Liver (tissue), 9 donors: Measurements from ENCODE around the gene U2AF2. TPM values are rescaled to one million over a fixed set of nuclear protein-coding genes. Genes with fewer than 3 reads are reported as not detected.

ENCODE experiments used
- DNase-seq: peaks from one replicate; pipeline ENCODE4 v3.0.0-alpha.2; 2017; ENCODE audit warnings: low spot score
- H3K27ac ChIP-seq, 2 donors: one replicate each; pipeline ENCODE4 v1.7.0; 2013; ENCODE audit warnings: inconsistent platforms in 2 of 2, low read length in 2 of 2, control low read depth in 1 of 2, low read depth in 1 of 2, mild to moderate bottlenecking in 1 of 2
- H3K27me3 ChIP-seq, 4 donors: one replicate each; pipeline versions ENCODE4 v1.6.1 to v1.7.0; 2013; ENCODE audit warnings: low read length in 3 of 4, inconsistent platforms in 1 of 4, mild to moderate bottlenecking in 1 of 4, moderate library complexity in 1 of 4; ENCODE audit not compliant: control insufficient read depth in 4 of 4, insufficient read depth in 4 of 4
- H3K36me3 ChIP-seq, 4 donors: one replicate each; pipeline versions ENCODE4 v1.6.1 to v1.7.0; 2013; ENCODE audit warnings: low read length in 3 of 4, mild to moderate bottlenecking in 3 of 4, low read depth in 1 of 4, moderate library complexity in 1 of 4; ENCODE audit not compliant: control insufficient read depth in 4 of 4, insufficient read depth in 3 of 4
- H3K4me1 ChIP-seq, 4 donors: one replicate each; pipeline versions ENCODE4 v1.6.1 to v1.7.0; 2013; ENCODE audit warnings: low read length in 3 of 4, mild to moderate bottlenecking in 3 of 4, moderate library complexity in 1 of 4; ENCODE audit not compliant: control insufficient read depth in 4 of 4, insufficient read depth in 4 of 4
- H3K4me3 ChIP-seq, 3 donors: one replicate each; pipeline versions ENCODE4 v1.6.1 to v1.7.0; 2013; ENCODE audit warnings: low read length in 3 of 3, control low read depth in 1 of 3, low read depth in 1 of 3, mild to moderate bottlenecking in 1 of 3
- H3K9ac ChIP-seq, 2 donors: one replicate each; pipeline ENCODE4 v1.7.0; 2013; ENCODE audit warnings: low read length in 2 of 2, mild to moderate bottlenecking in 2 of 2, moderate library complexity in 2 of 2, control low read depth in 1 of 2, low read depth in 1 of 2
- H3K9me3 ChIP-seq, 4 donors: one replicate each; pipeline versions ENCODE4 v1.6.1 to v1.7.0; 2013; ENCODE audit warnings: low read length in 3 of 4; ENCODE audit not compliant: control insufficient read depth in 4 of 4
- ATF3 ChIP-seq: IDR thresholded peaks from 2 replicates; pipeline ENCODE4 v1.6.1; 2016; ENCODE audit warnings: antibody characterized with exemption
- EGR1 ChIP-seq, 2 donors: IDR thresholded peaks; 2 replicates each; pipeline ENCODE4 v1.6.1; 2016 to 2018; ENCODE audit warnings: antibody characterized with exemption in 2 of 2, low read depth in 2 of 2
- FOXA1 ChIP-seq: IDR thresholded peaks from 2 replicates; pipeline ENCODE4 v1.6.1; 2016; ENCODE audit warnings: antibody characterized with exemption
- FOXA2 ChIP-seq: IDR thresholded peaks from 2 replicates; pipeline ENCODE4 v1.6.1; 2016; ENCODE audit warnings: antibody characterized with exemption
- GABPA ChIP-seq, 2 donors: IDR thresholded peaks in 1 of 2; conservative IDR thresholded peaks in 1 of 2; 2 replicates each; pipeline ENCODE4 v1.6.1; 2016; ENCODE audit warnings: antibody characterized with exemption in 2 of 2, mild to moderate bottlenecking in 1 of 2, moderate library complexity in 1 of 2
- HNF4A ChIP-seq, 2 donors: conservative IDR thresholded peaks; 2 replicates each; pipeline ENCODE4 v1.6.1; 2016; ENCODE audit warnings: antibody characterized with exemption in 2 of 2, mild to moderate bottlenecking in 2 of 2
- HNF4G ChIP-seq: IDR thresholded peaks from 2 replicates; pipeline ENCODE4 v1.6.1; 2016; ENCODE audit warnings: antibody characterized with exemption
- JUND ChIP-seq, 2 donors: IDR thresholded peaks; 2 replicates each; pipeline ENCODE4 v1.6.1; 2016; ENCODE audit warnings: antibody characterized with exemption in 2 of 2
- MAX ChIP-seq: IDR thresholded peaks from 2 replicates; pipeline ENCODE4 v1.6.1; 2016; ENCODE audit warnings: antibody characterized with exemption
- NR2F2 ChIP-seq: IDR thresholded peaks from 2 replicates; pipeline ENCODE4 v1.6.1; 2016; ENCODE audit warnings: antibody characterized with exemption
- RAD21 ChIP-seq, 2 donors: IDR thresholded peaks; 2 replicates each; pipeline ENCODE4 v1.6.1; 2016; ENCODE audit warnings: antibody characterized with exemption in 2 of 2, mild to moderate bottlenecking in 2 of 2
- REST ChIP-seq: IDR thresholded peaks from 2 replicates; pipeline ENCODE4 v1.6.1; 2016; ENCODE audit warnings: antibody characterized with exemption, mild to moderate bottlenecking
- SP1 ChIP-seq: IDR thresholded peaks from 2 replicates; pipeline ENCODE4 v1.6.1; 2018; ENCODE audit warnings: antibody characterized with exemption, mild to moderate bottlenecking
- TAF1 ChIP-seq: conservative IDR thresholded peaks from 2 replicates; pipeline ENCODE4 v1.6.1; 2016; ENCODE audit warnings: antibody characterized with exemption, mild to moderate bottlenecking
- YY1 ChIP-seq: IDR thresholded peaks from 2 replicates; pipeline ENCODE4 v1.6.1; 2016; ENCODE audit warnings: antibody characterized with exemption, mild to moderate bottlenecking
- ZBTB33 ChIP-seq: IDR thresholded peaks from 2 replicates; pipeline ENCODE4 v1.6.1; 2016; ENCODE audit warnings: antibody characterized with exemption
- WGBS: extraction: QIAGEN DNeasy Blood & Tissue Kit; methylation state at CpG from one replicate; pipeline ENCODE4 v1.1.7; 2013; 5-methylcytosine and 5-hydroxymethylcytosine counted together
- polyA plus RNA-seq, 2 donors: library from polyadenylated mRNA; stranded (reverse) in 1 of 2; unstranded in 1 of 2; fragments of 200-250 nt in 1 of 2; fragments of >200 nt in 1 of 2; fragmentation: Nextera tagmentation in 1 of 2; extraction: Ambion mirVana in 1 of 2; gene quantifications; one replicate each; pipeline versions ENCODE4 v1.2.1 to v1.2.3, GENCODE V29; 2013 to 2015
- total RNA-seq, 2 donors: library from RNA; depleted of rRNA; stranded (reverse); fragments of >200 nt; gene quantifications; one replicate each; pipeline ENCODE4 v1.2.3, GENCODE V29; 2014
- donor health status: healthy.
- donor health status: healthy.
- donor health status: healthy.
- donor health status: healthy.
- donor health status: healthy.

Gene U2AF2
- total and polyA plus RNA-seq, 4 donors = 8.6 to 66.6 (median 51.2) TPM

- Histone ChIP-seq H3K27me3 (no peaks in the 10 kb centered on the region), H3K9me3 (no peaks in the 10 kb centered on the region), H3K4me3 (no peak overlapping the region), H3K36me3 (peaks cover 20 to 60% (median 23%) of the 10 kb centered on the region in 4 donors), H3K27ac (no peak overlapping the region), H3K9ac (no peak overlapping the region), H3K4me1 (no peaks in the 10 kb centered on the region)
- DNase-seq = no peak
- TF ChIP-seq JUND (IDR thresholded peaks at IDR 0.05) (no peak), EGR1 (IDR thresholded peaks at IDR 0.05; ENCODE audit: low read depth in 2 of 2) (no peak), REST (no peak), FOXA2 (no peak), NR2F2 (no peak), ATF3 (no peak), FOXA1 (no peak), SP1 (no peak), RAD21 (IDR thresholded peaks at IDR 0.05) (no peak), ZBTB33 (no peak), MAX (no peak), GABPA (IDR thresholded peaks at IDR 0.05 in 1 of 2, conservative IDR thresholded peaks at IDR 0.05 in 1 of 2) (no peak), YY1 (no peak), HNF4G (no peak), TAF1 (no peak), HNF4A (conservative IDR thresholded peaks at IDR 0.05) (no peak)
- 97% methylated on average over 17 of the region's 17 CpGs for WGBS
These were observed 43.4 kb downstream of the U2AF2 start for GRCh38 chr19:55698256-55698655.

- WGBS = 90% methylated on average over 11 of the region's 11 CpGs
- H3K36me3 ChIP-seq = peaks cover 15 to 51% (median 20%) of the 10 kb centered on the region in 4 donors
- H3K9ac ChIP-seq = no peak overlapping the region
- no peaks in the 10 kb centered on the region for H3K27me3 ChIP-seq
- DNase-seq = no peak
- H3K27ac ChIP-seq = no peak overlapping the region
- no peaks in the 10 kb centered on the region for H3K9me3 ChIP-seq
- no peak for TF ChIP-seq ZBTB33
- no peak overlapping the region for H3K4me3 ChIP-seq
- no peaks in the 10 kb centered on the region for H3K4me1 ChIP-seq
These were observed 44.4 kb downstream of the U2AF2 start for GRCh38 chr19:55699221-55699620.
